ENCODE results near the gene PAX5. TPM values are rescaled to one million over a fixed set of nuclear protein-coding genes. Genes with fewer than 3 reads are reported as not detected.

Gene PAX5
- polyA plus RNA-seq, 1 donor from 2014 or later = not detected

DNA sequence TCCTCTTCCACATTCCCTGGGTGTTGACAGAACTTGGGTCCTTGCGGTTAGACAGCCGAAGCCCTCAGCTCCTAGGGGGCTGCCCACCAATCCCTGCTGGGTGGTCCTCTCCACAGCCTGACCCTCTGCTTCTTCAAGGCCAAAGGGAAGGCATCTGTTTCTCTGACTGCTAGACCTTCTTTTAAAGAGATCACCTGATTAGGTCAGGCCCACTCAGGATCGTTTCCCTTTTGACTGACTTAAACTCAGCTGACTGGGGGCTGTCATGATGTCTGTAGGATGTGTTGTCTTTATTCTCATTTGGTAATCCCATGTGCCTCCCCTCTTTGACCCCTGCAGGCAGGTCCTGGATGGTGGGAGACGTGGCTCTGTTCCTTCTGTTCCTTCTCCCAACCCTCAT lies 207.5 kb downstream of the PAX5 start:
- Histone ChIP-seq H3K27me3 (ENCODE audit: insufficient read depth, low read depth, low read length) (no peaks in the 10 kb centered on the region), H3K4me3 (ENCODE audit: low read length) (no peak overlapping the region), H3K79me2 (replicated peaks; ENCODE audit: insufficient read depth, low read length) (no peaks in the 10 kb centered on the region), H3K4me2 (ENCODE audit: low read length) (no peak overlapping the region), H2AFZ (ENCODE audit: low read depth, low read length) (no peak overlapping the region), H3K27ac (ENCODE audit: low read length) (no peak overlapping the region), H3K36me3 (ENCODE audit: insufficient read depth, low read length) (no peaks in the 10 kb centered on the region), H4K20me1 (ENCODE audit: insufficient read depth) (no peaks in the 10 kb centered on the region), H3F3A (ENCODE audit: insufficient read depth, low read length, poor library complexity, severe bottlenecking) (no peaks in the 10 kb centered on the region), H3K9ac (ENCODE audit: low read length) (no peak overlapping the region), H3K9me3 (ENCODE audit: low read length) (no peaks in the 10 kb centered on the region), H3K9me2 (ENCODE audit: insufficient read depth, low read length) (no peaks in the 10 kb centered on the region)
- TF ChIP-seq REST (IDR thresholded peaks at IDR 0.05; ENCODE audit: borderline replicate concordance) (no peak), RAD21 (conservative IDR thresholded peaks at IDR 0.05) (no peak), EP300 (conservative IDR thresholded peaks at IDR 0.05; ENCODE audit: poor library complexity, severe bottlenecking) (no peak), EZH2 (IDR thresholded peaks at IDR 0.05; ENCODE audit: borderline replicate concordance, insufficient read depth, low read length, poor library complexity, severe bottlenecking) (no peak), POLR2AphosphoS5 (IDR thresholded peaks at IDR 0.05) (no peak), TAF1 (IDR thresholded peaks at IDR 0.05; ENCODE audit: low read depth) (no peak), MXI1 (conservative IDR thresholded peaks at IDR 0.05; ENCODE audit: poor library complexity, severe bottlenecking) (no peak), SMC3 (conservative IDR thresholded peaks at IDR 0.05; ENCODE audit: poor library complexity) (no peak)
- TF ChIP-seq, protein P1, sequence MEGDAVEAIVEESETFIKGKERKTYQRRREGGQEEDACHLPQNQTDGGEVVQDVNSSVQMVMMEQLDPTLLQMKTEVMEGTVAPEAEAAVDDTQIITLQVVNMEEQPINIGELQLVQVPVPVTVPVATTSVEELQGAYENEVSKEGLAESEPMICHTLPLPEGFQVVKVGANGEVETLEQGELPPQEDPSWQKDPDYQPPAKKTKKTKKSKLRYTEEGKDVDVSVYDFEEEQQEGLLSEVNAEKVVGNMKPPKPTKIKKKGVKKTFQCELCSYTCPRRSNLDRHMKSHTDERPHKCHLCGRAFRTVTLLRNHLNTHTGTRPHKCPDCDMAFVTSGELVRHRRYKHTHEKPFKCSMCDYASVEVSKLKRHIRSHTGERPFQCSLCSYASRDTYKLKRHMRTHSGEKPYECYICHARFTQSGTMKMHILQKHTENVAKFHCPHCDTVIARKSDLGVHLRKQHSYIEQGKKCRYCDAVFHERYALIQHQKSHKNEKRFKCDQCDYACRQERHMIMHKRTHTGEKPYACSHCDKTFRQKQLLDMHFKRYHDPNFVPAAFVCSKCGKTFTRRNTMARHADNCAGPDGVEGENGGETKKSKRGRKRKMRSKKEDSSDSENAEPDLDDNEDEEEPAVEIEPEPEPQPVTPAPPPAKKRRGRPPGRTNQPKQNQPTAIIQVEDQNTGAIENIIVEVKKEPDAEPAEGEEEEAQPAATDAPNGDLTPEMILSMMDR (IDR thresholded peaks at IDR 0.05; ENCODE audit: poor library complexity, severe bottlenecking) = no peak

GRCh38 chr9:36825179-36825578 lies 208.9 kb downstream of the PAX5 start:
- Histone ChIP-seq H3K9me2 (ENCODE audit: insufficient read depth, low read length) (no peaks in the 10 kb centered on the region), H3K9ac (ENCODE audit: low read length) (no peak overlapping the region), H3F3A (ENCODE audit: insufficient read depth, low read length, poor library complexity, severe bottlenecking) (no peaks in the 10 kb centered on the region), H4K20me1 (ENCODE audit: insufficient read depth) (no peaks in the 10 kb centered on the region), H3K4me3 (ENCODE audit: low read length) (no peak overlapping the region), H2AFZ (ENCODE audit: low read depth, low read length) (no peak overlapping the region), H3K27me3 (ENCODE audit: insufficient read depth, low read depth, low read length) (no peaks in the 10 kb centered on the region), H3K9me3 (ENCODE audit: low read length) (no peaks in the 10 kb centered on the region), H3K4me2 (ENCODE audit: low read length) (no peak overlapping the region), H3K36me3 (ENCODE audit: insufficient read depth, low read length) (no peaks in the 10 kb centered on the region), H3K79me2 (replicated peaks; ENCODE audit: insufficient read depth, low read length) (no peaks in the 10 kb centered on the region), H3K27ac (ENCODE audit: low read length) (no peak overlapping the region)
- no peak for TF ChIP-seq EZH2 (IDR thresholded peaks at IDR 0.05; ENCODE audit: borderline replicate concordance, insufficient read depth, low read length, poor library complexity, severe bottlenecking)
- TF ChIP-seq MXI1 (conservative IDR thresholded peaks at IDR 0.05; ENCODE audit: poor library complexity, severe bottlenecking) = no peak
- TF ChIP-seq TAF1 (IDR thresholded peaks at IDR 0.05; ENCODE audit: low read depth) = no peak
- TF ChIP-seq RAD21 (conservative IDR thresholded peaks at IDR 0.05) = no peak
- TF ChIP-seq SMC3 (conservative IDR thresholded peaks at IDR 0.05; ENCODE audit: poor library complexity) = no peak
- no peak for TF ChIP-seq POLR2AphosphoS5 (IDR thresholded peaks at IDR 0.05)
- TF ChIP-seq, protein P1 (IDR thresholded peaks at IDR 0.05; ENCODE audit: poor library complexity, severe bottlenecking) = no peak
- TF ChIP-seq REST (IDR thresholded peaks at IDR 0.05; ENCODE audit: borderline replicate concordance) = no peak
- TF ChIP-seq EP300 (conservative IDR thresholded peaks at IDR 0.05; ENCODE audit: poor library complexity, severe bottlenecking) = no peak
